IMR-90 (cell line): ENCODE results near the gene GPR142. TPM values are rescaled to one million over a fixed set of nuclear protein-coding genes. Genes with fewer than 3 reads are reported as not detected.

ENCODE experiments used
- ATAC-seq: fragments of 200-7000 bp; cut with Tn5 transposase; 2 replicates; pipeline ENCODE4 v1.9.1; 2020; ENCODE audit warnings: low read depth, mild to moderate bottlenecking, moderate library complexity
- BruUV-seq: library from RNA; stranded (reverse); fragments of 400-500 nt; replicated peaks from 2 replicates; lab custom pipeline; 2021; lab: Mats Ljungman, UMichigan
- CTCF ChIA-PET: fragments of 300-600 bp; formaldehyde crosslinking; extraction: SDS; loops from one replicate; lab custom pipeline; 2021; ENCODE audit warnings: antibody characterized with exemption; lab: Yijun Ruan, JAX
- POLR2A ChIA-PET: fragments of 300-600 bp; sonication (Branson Sonifier 250); formaldehyde crosslinking; loops from one replicate; lab custom pipeline; 2022; ENCODE audit warnings: antibody characterized with exemption; ENCODE audit not compliant: unreplicated experiment; lab: Charles Lee
- DNase-seq: peaks from one replicate; pipeline ENCODE4 v3.0.0; 2013
- H2AFZ ChIP-seq: replicated peaks from 2 replicates; pipeline ENCODE3; 2013; ENCODE audit warnings: low read length, mild to moderate bottlenecking; ENCODE audit not compliant: poor library complexity
- H2AK5ac ChIP-seq: 2 replicates; pipeline ENCODE4 v1.6.1; 2013; ENCODE audit warnings: low read depth, low read length, inconsistent platforms
- H2AK9ac ChIP-seq: replicated peaks from 2 replicates; pipeline ENCODE3; 2013; ENCODE audit warnings: mild to moderate bottlenecking, low read depth, low read length, moderate library complexity; ENCODE audit not compliant: poor library complexity
- H2BK120ac ChIP-seq: 2 replicates; pipeline ENCODE4 v1.6.1; 2013; ENCODE audit warnings: low read depth, low read length, inconsistent platforms
- H2BK15ac ChIP-seq: 3 replicates; pipeline ENCODE4 v1.6.1; 2013; ENCODE audit warnings: low read depth, low read length, inconsistent platforms
- H2BK20ac ChIP-seq: 2 replicates; pipeline ENCODE4 v1.6.1; 2013; ENCODE audit warnings: low read depth, mild to moderate bottlenecking, inconsistent platforms, low read length, moderate library complexity
- H2BK5ac ChIP-seq: 2 replicates; pipeline ENCODE4 v1.6.1; 2013; ENCODE audit warnings: mild to moderate bottlenecking, low read depth, low read length, inconsistent platforms; ENCODE audit not compliant: poor library complexity, severe bottlenecking
- H3K14ac ChIP-seq: replicated peaks from 2 replicates; pipeline ENCODE4 v1.6.1; 2013; ENCODE audit warnings: low read depth, low read length, inconsistent platforms
- H3K18ac ChIP-seq: 2 replicates; pipeline ENCODE4 v1.6.1; 2013; ENCODE audit warnings: low read depth, low read length, control low read depth
- H3K23ac ChIP-seq: 2 replicates; pipeline ENCODE4 v1.6.1; 2013; ENCODE audit warnings: low read depth, low read length, inconsistent platforms
- H3K27ac ChIP-seq: 2 replicates; pipeline ENCODE4 v1.5.1; 2013; ENCODE audit warnings: mild to moderate bottlenecking, control low read depth, low read length; ENCODE audit not compliant: insufficient read depth
- H3K27me3 ChIP-seq: 2 replicates; pipeline ENCODE4 v1.6.1; 2013; ENCODE audit warnings: low read length; ENCODE audit not compliant: control insufficient read depth, insufficient read depth
- H3K36me3 ChIP-seq: 2 replicates; pipeline ENCODE4 v1.6.1; 2013; ENCODE audit warnings: low read length, mixed read lengths; ENCODE audit not compliant: control insufficient read depth, insufficient read depth
- H3K4ac ChIP-seq: 2 replicates; pipeline ENCODE4 v1.6.1; 2013; ENCODE audit warnings: low read depth, low read length, inconsistent platforms
- H3K4me1 ChIP-seq: 2 replicates; pipeline ENCODE4 v1.6.1; 2013; ENCODE audit warnings: low read length, mixed read lengths; ENCODE audit not compliant: control insufficient read depth, insufficient read depth
- H3K4me2 ChIP-seq: 2 replicates; pipeline ENCODE4 v1.6.1; 2013; ENCODE audit warnings: low read depth, mild to moderate bottlenecking, control low read depth, low read length, moderate library complexity
- H3K4me3 ChIP-seq: 2 replicates; pipeline ENCODE4 v1.5.1; 2013; ENCODE audit warnings: low read depth, mild to moderate bottlenecking, control low read depth, low read length, moderate library complexity; ENCODE audit not compliant: insufficient read depth
- H3K56ac ChIP-seq: 2 replicates; pipeline ENCODE4 v1.6.1; 2013; ENCODE audit warnings: low read length, inconsistent platforms; ENCODE audit not compliant: insufficient read depth; ENCODE audit errors: extremely low read depth
- H3K79me1 ChIP-seq, 2 experiments: 2 replicates each; pipeline ENCODE4 v1.6.1; 2013; ENCODE audit warnings: low read length in 2 of 2, inconsistent platforms in 1 of 2, low read depth in 1 of 2
- H3K9ac ChIP-seq: 2 replicates; pipeline ENCODE4 v1.6.1; 2013; ENCODE audit warnings: low read depth, low read length, control low read depth
- H3K9me1 ChIP-seq: 2 replicates; pipeline ENCODE4 v1.6.1; 2013; ENCODE audit warnings: low read length, inconsistent platforms; ENCODE audit not compliant: insufficient read depth
- H3K9me3 ChIP-seq: 2 replicates; pipeline ENCODE4 v1.6.1; 2013; ENCODE audit warnings: low read length; ENCODE audit not compliant: control insufficient read depth, insufficient read depth
- H4K20me1 ChIP-seq: 2 replicates; pipeline ENCODE4 v1.6.1; 2013; ENCODE audit warnings: low read length, inconsistent platforms; ENCODE audit not compliant: insufficient read depth
- H4K5ac ChIP-seq: 2 replicates; pipeline ENCODE4 v1.6.1; 2013; ENCODE audit warnings: mild to moderate bottlenecking, low read depth, low read length, control low read depth
- H4K8ac ChIP-seq, 2 experiments: 2 replicates each; pipeline ENCODE4 v1.6.1; 2013; ENCODE audit warnings: low read depth in 2 of 2, low read length in 2 of 2, control low read depth in 1 of 2, inconsistent platforms in 1 of 2
- H4K91ac ChIP-seq: 2 replicates; pipeline ENCODE4 v1.6.1; 2013; ENCODE audit warnings: low read depth, low read length, inconsistent platforms; ENCODE audit not compliant: insufficient read depth
- BHLHE40 ChIP-seq: fragments of 150-350 bp; IDR thresholded peaks from 2 replicates; pipeline ENCODE4 v1.6.1; 2016; ENCODE audit warnings: mild to moderate bottlenecking, low read depth, low read length
- CEBPB ChIP-seq: IDR thresholded peaks from 2 replicates; pipeline ENCODE4 v1.6.1; 2012; ENCODE audit warnings: low read depth, low read length, improper control_type of control experiment
- CHD1 ChIP-seq: IDR thresholded peaks from 2 replicates; pipeline ENCODE4 v1.6.1; 2012; ENCODE audit warnings: low read depth, low read length, improper control_type of control experiment
- CTCF ChIP-seq: conservative IDR thresholded peaks from 2 replicates; pipeline ENCODE4 v1.5.1; 2012; ENCODE audit warnings: mild to moderate bottlenecking, low read depth, low read length, improper control_type of control experiment
- FOS ChIP-seq: fragments of 150-350 bp; IDR thresholded peaks from 2 replicates; pipeline ENCODE4 v1.6.1; 2016; ENCODE audit warnings: low read depth, low read length
- MAFK ChIP-seq: IDR thresholded peaks from 2 replicates; pipeline ENCODE4 v1.6.1; 2012; ENCODE audit warnings: low read depth, low read length, improper control_type of control experiment
- MAZ ChIP-seq: IDR thresholded peaks from 2 replicates; pipeline ENCODE4 v1.6.1; 2012; ENCODE audit warnings: low read depth, mild to moderate bottlenecking, low read length, improper control_type of control experiment, moderate library complexity, borderline replicate concordance
- NFE2L2 ChIP-seq: fragments of 150-350 bp; IDR thresholded peaks from 2 replicates; pipeline ENCODE4 v1.6.1; 2016; ENCODE audit warnings: low read depth, mild to moderate bottlenecking, low read length
- POLR2A ChIP-seq: IDR thresholded peaks from 2 replicates; pipeline ENCODE4 v1.6.1; 2012; ENCODE audit warnings: mild to moderate bottlenecking, low read depth, low read length
- RCOR1 ChIP-seq: IDR thresholded peaks from 2 replicates; pipeline ENCODE4 v1.6.1; 2012; ENCODE audit warnings: mild to moderate bottlenecking, low read length, improper control_type of control experiment; ENCODE audit not compliant: insufficient replicate concordance
- RFX5 ChIP-seq: IDR thresholded peaks from 2 replicates; pipeline ENCODE4 v1.8.0; 2012; ENCODE audit warnings: low read depth, mild to moderate bottlenecking, low read length, moderate library complexity
- USF2 ChIP-seq: fragments of 150-350 bp; IDR thresholded peaks from 2 replicates; pipeline ENCODE4 v1.6.1; 2017; ENCODE audit warnings: mild to moderate bottlenecking, antibody characterized with exemption, low read length, low read depth
- WGBS, 2 experiments: methylation state at CpG; one replicate each; pipeline versions ENCODE4 v1.1.5 to v1.1.7; 2013; ENCODE audit warnings: missing lambda C conversion rate in 2 of 2; ENCODE audit not compliant: insufficient read length in 1 of 2; ENCODE audit errors: extremely low coverage in 2 of 2; 5-methylcytosine and 5-hydroxymethylcytosine counted together
- dilution Hi-C: fragments of 300-500 bp; cut with HindIII; formaldehyde crosslinking; loops from one replicate; pipeline ENCODE4 v1.14.3; 2018; ENCODE audit warnings: low sequenced_read_pairs; ENCODE audit not compliant: unreplicated experiment
- in situ Hi-C: fragments of 300-500 bp; cut with MboI; formaldehyde crosslinking; loops from 3 replicates; pipeline ENCODE4 v1.14.3; 2019; ENCODE audit warnings: low sequenced_read_pairs, inconsistent platforms, mixed read lengths
- intact Hi-C: fragments of 100-400 bp; cut with micrococcal nuclease; formaldehyde crosslinking; loops from 2 replicates; pipeline ENCODE4 v1.10.0; 2022
- polyA plus RNA-seq, 3 experiments: library from polyadenylated mRNA; depleted of rRNA; stranded (reverse); fragments of >200 nt; gene quantifications; 2 replicates each; pipeline ENCODE4 v1.2.3, GENCODE V29; 2012; ENCODE audit warnings: low replicate concordance in 1 of 3
- total RNA-seq: library from RNA; depleted of rRNA; stranded (reverse); fragments of >200 nt; gene quantifications from 2 replicates; pipeline ENCODE4 v1.2.3, GENCODE V29; 2012

The GPR142 gene
- total and polyA plus RNA-seq, 2 of the 4 experiments (the other 2 are of a cell fraction), result not detected

DNA sequence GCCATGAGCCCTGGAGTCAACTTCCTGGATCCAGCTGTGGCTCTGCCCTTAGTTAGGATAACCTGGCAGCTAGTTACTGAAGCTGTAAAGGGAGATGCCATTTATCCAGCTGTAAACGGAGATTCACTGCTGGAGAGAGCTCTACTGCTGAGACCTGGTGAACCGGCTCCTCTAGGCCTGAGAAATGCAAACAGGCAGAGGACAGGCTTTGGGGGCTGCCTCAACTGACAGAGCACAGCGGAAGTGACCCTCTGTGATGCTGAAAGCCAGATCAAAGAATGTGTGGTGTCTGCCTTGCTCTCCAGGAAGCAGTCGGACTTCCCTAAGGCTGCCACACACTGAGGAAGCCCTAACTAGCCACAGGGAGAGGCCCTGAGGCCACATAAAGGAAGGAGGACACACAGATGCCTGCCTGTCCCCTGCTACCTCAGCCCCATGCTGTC lies 42.7 kb downstream of the GPR142 start:
- Histone ChIP-seq H2AFZ (no peak overlapping the region), H2BK15ac (no peak overlapping the region), H3K4me3 (no peak overlapping the region), H3K4me2 (no peak overlapping the region), H3K36me3 (no peaks in the 10 kb centered on the region), H4K5ac (no peak overlapping the region), H3K27me3 (no peaks in the 10 kb centered on the region), H3K23ac (no peak overlapping the region), H2AK5ac (no peak overlapping the region), H4K91ac (no peak overlapping the region), H3K79me1 (no peaks in the 10 kb centered on the region), H3K18ac (no peak overlapping the region), H3K27ac (no peak overlapping the region), H3K4me1 (no peaks in the 10 kb centered on the region), H3K14ac (no peak overlapping the region), H2AK9ac (no peak overlapping the region), H3K56ac (no peak overlapping the region), H3K9me3 (peaks cover 23% of the 10 kb centered on the region), H4K8ac (no peak overlapping the region), H3K9ac (no peak overlapping the region), H2BK120ac (no peak overlapping the region), H2BK5ac (no peak overlapping the region), H3K9me1 (no peaks in the 10 kb centered on the region), H3K4ac (no peak overlapping the region), H2BK20ac (no peak overlapping the region), H4K20me1 (no peaks in the 10 kb centered on the region)
- no TSS peak for BruUV-seq
- TF ChIP-seq CEBPB (no peak), FOS (no peak), RFX5 (no peak), MAFK (no peak), BHLHE40 (no peak), RCOR1 (no peak), POLR2A (no peak), NFE2L2 (no peak), USF2 (no peak), CHD1 (no peak), CTCF (no peak), MAZ (no peak)
- WGBS, 2 experiments, result 14% methylated on average over 2 of the region's 4 CpGs; no CpG with 5 or more reads in 1 of the 2 experiments
- in situ Hi-C loops (no loop called here), dilution Hi-C loops (no loop called here), intact Hi-C loops (no loop called here)
- ChIA-PET POLR2A (no interaction called here), CTCF (no interaction called here)
- ATAC-seq (no peak), DNase-seq (no peak)
